Erythroblast (primary cell): ENCODE measurements around the gene PUS1.

Source experiments
- GATA1 ChIP-seq: IDR thresholded peaks from 2 replicates; pipeline ENCODE4 v1.6.1; 2011; ENCODE audit warnings: low read depth, mild to moderate bottlenecking, control low read depth, low read length, moderate library complexity
- POLR2A ChIP-seq: IDR thresholded peaks from 2 replicates; pipeline ENCODE4 v1.6.1; 2011; ENCODE audit warnings: mild to moderate bottlenecking, low read length

GRCh38 chr12:131981388-131981787 is 52.3 kb downstream of the PUS1 start:
- no peak for TF ChIP-seq POLR2A
- no peak for TF ChIP-seq GATA1
